ENCODE data around the gene GALNT18. TPM values are rescaled to one million over a fixed set of nuclear protein-coding genes. Genes with fewer than 3 reads are reported as not detected.

The GALNT18 gene
- total RNA-seq, 1 experiment from 2014 or later = 9.2 TPM

DNA sequence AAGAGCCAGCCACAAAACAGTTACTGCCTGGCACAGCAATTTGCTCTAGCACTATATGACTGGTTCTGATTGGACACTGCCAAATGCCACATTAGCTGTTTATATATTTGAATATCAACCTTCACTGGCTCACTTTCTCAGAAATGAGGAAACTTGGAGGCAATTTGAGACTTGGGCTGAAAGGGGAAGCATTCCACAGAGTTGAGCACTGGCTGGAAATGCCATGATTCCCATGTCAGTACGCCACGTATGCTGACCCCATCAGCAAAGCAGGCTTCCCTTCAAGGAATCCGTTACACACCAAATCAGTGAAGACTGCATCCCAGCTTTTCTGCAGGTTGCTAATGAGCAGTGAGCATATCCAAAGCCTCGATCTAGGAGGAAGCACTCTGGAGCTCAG is 34.7 kb downstream of the GALNT18 start:
- intact Hi-C loops (cut with micrococcal nuclease; ENCODE audit: unreplicated experiment) = no loop called here
- Mint-ChIP-seq H3K27ac (ENCODE audit: unreplicated experiment) (no peak overlapping the region), H3K27me3 (ENCODE audit: unreplicated experiment) (peaks cover 4% of the 10 kb centered on the region), H3K9me3 (ENCODE audit: low read depth, unreplicated experiment) (no peaks in the 10 kb centered on the region), H3K4me3 (ENCODE audit: low read depth, unreplicated experiment) (no peak overlapping the region), H3K36me3 (ENCODE audit: insufficient read depth, unreplicated experiment) (no peaks in the 10 kb centered on the region), H3K4me1 (ENCODE audit: low read depth, unreplicated experiment) (peaks cover 9% of the 10 kb centered on the region)
- TF ChIP-seq, protein P1, sequence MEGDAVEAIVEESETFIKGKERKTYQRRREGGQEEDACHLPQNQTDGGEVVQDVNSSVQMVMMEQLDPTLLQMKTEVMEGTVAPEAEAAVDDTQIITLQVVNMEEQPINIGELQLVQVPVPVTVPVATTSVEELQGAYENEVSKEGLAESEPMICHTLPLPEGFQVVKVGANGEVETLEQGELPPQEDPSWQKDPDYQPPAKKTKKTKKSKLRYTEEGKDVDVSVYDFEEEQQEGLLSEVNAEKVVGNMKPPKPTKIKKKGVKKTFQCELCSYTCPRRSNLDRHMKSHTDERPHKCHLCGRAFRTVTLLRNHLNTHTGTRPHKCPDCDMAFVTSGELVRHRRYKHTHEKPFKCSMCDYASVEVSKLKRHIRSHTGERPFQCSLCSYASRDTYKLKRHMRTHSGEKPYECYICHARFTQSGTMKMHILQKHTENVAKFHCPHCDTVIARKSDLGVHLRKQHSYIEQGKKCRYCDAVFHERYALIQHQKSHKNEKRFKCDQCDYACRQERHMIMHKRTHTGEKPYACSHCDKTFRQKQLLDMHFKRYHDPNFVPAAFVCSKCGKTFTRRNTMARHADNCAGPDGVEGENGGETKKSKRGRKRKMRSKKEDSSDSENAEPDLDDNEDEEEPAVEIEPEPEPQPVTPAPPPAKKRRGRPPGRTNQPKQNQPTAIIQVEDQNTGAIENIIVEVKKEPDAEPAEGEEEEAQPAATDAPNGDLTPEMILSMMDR (IDR thresholded peaks at IDR 0.05; ENCODE audit: unreplicated experiment) = no peak
- no peak for DNase-seq
- no TSS peak for BruUV-seq (replicated peaks)
- CTCF ChIA-PET = no interaction called here

DNA sequence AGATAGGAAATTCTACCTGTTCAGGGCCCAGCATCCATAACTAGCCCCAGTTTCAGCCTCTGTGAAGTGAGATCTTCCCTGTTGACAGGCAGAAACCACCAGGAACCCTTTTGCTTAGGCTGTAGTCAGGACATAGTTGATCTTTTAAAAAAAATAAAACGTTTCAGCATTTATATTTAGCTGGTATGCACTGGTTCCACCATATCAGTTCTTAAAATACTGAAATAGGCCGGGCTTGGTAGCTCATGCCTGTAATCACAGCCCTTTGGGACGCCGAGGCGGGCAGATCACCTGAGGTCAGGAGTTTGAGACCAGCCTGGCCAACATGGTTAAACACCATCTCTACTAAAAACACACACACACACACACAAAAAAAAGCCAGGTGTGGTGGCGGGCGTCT is 35.3 kb downstream of the GALNT18 start:
- no peak for DNase-seq
- H3K4me3 Mint-ChIP-seq (ENCODE audit: low read depth, unreplicated experiment) = no peak overlapping the region
- BruUV-seq (replicated peaks) = no TSS peak

DNA sequence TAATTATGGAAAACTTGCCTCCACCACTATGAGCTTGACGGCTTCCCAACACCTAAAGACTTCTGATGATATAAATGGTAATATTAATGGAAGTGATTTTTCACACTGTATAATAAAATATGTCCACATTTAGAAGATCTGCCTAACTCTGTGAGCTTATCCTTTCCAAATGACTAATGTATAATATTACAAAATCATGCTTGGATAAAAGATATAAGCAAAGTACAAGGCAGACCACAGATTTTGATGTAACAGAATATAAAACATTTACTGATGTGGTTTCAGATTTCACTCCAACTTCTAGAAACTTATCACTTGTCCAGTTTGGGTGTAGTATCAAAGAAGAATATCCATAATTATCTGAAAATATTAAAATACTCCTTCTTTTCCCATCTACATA is 36.9 kb downstream of the GALNT18 start:
- H3K27me3 Mint-ChIP-seq (ENCODE audit: unreplicated experiment) = peaks cover 13% of the 10 kb centered on the region
- no peak for DNase-seq
- no peaks in the 10 kb centered on the region for H3K9me3 Mint-ChIP-seq (ENCODE audit: low read depth, unreplicated experiment)
- TF ChIP-seq, protein P1 (IDR thresholded peaks at IDR 0.05; ENCODE audit: unreplicated experiment) = no peak
- H3K36me3 Mint-ChIP-seq (ENCODE audit: insufficient read depth, unreplicated experiment) = no peaks in the 10 kb centered on the region
- BruUV-seq (replicated peaks) = no TSS peak
- peaks cover 9% of the 10 kb centered on the region for H3K4me1 Mint-ChIP-seq (ENCODE audit: low read depth, unreplicated experiment)
- no peak overlapping the region for H3K4me3 Mint-ChIP-seq (ENCODE audit: low read depth, unreplicated experiment)
- intact Hi-C loops (cut with micrococcal nuclease; ENCODE audit: unreplicated experiment) = no loop called here
- CTCF ChIA-PET = interaction anchor here (0.7 to 1.1 kb wide), 2 partner anchors 37 to 292 kb away, joined by 3 to 6 read pairs; partner anchors contain the start of gene GALNT18
- H3K27ac Mint-ChIP-seq (ENCODE audit: unreplicated experiment) = no peak overlapping the region

More for the DNA sequence above, 35.3 kb downstream of the GALNT18 start:
- Mint-ChIP-seq H3K27ac (ENCODE audit: unreplicated experiment) (no peak overlapping the region), H3K27me3 (ENCODE audit: unreplicated experiment) (peaks cover 11% of the 10 kb centered on the region), H3K36me3 (ENCODE audit: insufficient read depth, unreplicated experiment) (no peaks in the 10 kb centered on the region), H3K4me1 (ENCODE audit: low read depth, unreplicated experiment) (peaks cover 9% of the 10 kb centered on the region), H3K9me3 (ENCODE audit: low read depth, unreplicated experiment) (no peaks in the 10 kb centered on the region)
- CTCF ChIA-PET = no interaction called here
- TF ChIP-seq, protein P1 (IDR thresholded peaks at IDR 0.05; ENCODE audit: unreplicated experiment) = no peak
- intact Hi-C loops (cut with micrococcal nuclease; ENCODE audit: unreplicated experiment) = no loop called here

DNA sequence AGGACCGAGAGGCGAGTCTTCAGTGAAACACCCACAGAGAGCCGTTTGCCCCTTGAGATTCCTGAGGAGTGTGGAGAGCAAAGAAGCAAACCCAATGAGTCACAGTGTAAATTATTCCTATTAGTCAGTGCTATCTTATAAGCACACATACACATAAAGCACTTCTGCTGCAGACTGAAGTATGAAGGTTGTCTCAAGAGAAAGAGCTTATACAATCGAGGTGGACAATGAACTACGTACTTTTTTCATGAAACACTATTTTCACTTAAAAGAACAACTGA is 37.3 kb downstream of the GALNT18 start:
- CTCF ChIA-PET = interaction anchor here (0.7 to 1.1 kb wide), 2 partner anchors 37 to 291 kb away, joined by 3 to 6 read pairs; partner anchors contain the start of gene GALNT18
- no TSS peak for BruUV-seq (replicated peaks)
- peaks cover 9% of the 10 kb centered on the region for H3K4me1 Mint-ChIP-seq (ENCODE audit: low read depth, unreplicated experiment)

More for the DNA sequence above, 37.3 kb downstream of the GALNT18 start:
- Mint-ChIP-seq H3K27me3 (ENCODE audit: unreplicated experiment) (peaks cover 13% of the 10 kb centered on the region), H3K27ac (ENCODE audit: unreplicated experiment) (no peak overlapping the region), H3K36me3 (ENCODE audit: insufficient read depth, unreplicated experiment) (no peaks in the 10 kb centered on the region), H3K4me3 (ENCODE audit: low read depth, unreplicated experiment) (no peak overlapping the region), H3K9me3 (ENCODE audit: low read depth, unreplicated experiment) (no peaks in the 10 kb centered on the region)
- intact Hi-C loops (cut with micrococcal nuclease; ENCODE audit: unreplicated experiment) = no loop called here
- DNase-seq = peak; percentile 8
- TF ChIP-seq, protein P1 (IDR thresholded peaks at IDR 0.05; ENCODE audit: unreplicated experiment) = no peak

Measured in Calu3 (cell line).